ENCODE results near the gene USP34. TPM values are rescaled to one million over a fixed set of nuclear protein-coding genes. Genes with fewer than 3 reads are reported as not detected.

The USP34 gene
- total and polyA plus RNA-seq, 2 of the 8 experiments (the other 6 are each of a cell fraction or from before 2014, with no cell fraction given), result 56.7 to 91.7 TPM

- no peak for TF ChIP-seq SP4 (IDR thresholded peaks at IDR 0.05; ENCODE audit: low read length)
- TF ChIP-seq ZNF274 (IDR thresholded peaks at IDR 0.05; ENCODE audit: borderline replicate concordance, extremely low read depth, low read length), result no peak
Measured at GRCh38 chr2:61181382-61182058, 289.4 kb downstream of the USP34 start (continued).

All from H1 (cell line).